ENCODE data around the gene FCRLA.
"Not testable (repeated sequence)": the region's sequence is repeated elsewhere in the genome, so short reads cannot be mapped to it uniquely, and the experiment has no call there.

The FCRLA gene

DNA sequence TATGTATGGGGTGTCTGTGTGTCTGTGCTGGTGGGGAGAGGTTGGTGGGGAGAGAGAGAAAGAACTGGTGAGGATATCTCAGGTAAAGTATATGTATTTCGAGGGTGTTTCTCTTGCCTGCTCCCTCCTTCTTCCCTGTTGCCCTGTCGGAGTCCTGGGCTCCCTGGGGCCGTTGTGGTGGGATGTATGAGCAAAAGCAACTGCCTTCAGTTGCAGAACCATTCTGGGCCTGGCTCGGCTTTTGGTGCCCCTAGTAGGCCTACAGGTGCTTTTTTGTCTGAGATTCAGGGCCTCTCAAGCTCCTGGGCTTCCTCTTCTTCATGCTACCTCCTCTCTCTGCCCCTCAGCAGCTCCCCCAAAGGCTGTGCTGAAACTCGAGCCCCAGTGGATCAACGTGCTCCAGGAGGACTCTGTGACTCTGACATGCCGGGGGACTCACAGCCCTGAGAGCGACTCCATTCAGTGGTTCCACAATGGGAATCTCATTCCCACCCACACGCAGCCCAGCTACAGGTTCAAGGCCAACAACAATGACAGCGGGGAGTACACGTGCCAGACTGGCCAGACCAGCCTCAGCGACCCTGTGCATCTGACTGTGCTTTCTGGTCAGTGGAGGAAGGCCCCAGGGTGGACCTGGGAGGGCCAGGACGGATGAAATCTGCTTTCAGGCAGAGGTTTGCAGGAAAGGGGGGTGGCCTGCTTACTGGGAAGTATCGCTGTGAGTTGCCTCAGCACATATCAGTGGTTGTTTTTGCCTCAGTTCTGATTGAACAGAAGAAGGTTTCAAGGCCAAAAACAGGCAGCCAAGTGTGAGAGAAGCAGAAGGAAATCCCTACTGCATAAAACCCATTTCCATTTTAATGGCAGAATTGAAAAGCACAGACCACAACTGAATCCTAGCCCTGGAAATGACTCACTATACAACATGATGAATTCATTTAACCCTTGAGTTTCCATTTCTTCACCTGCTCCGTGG, 35.7 kb upstream of the FCRLA start:
- not testable (repeated sequence) for H3K4me2 ChIP-seq (ENCODE audit: low read depth, low read length, poor library complexity, severe bottlenecking); H3K9ac ChIP-seq (ENCODE audit: low read depth, low read length, poor library complexity, severe bottlenecking); H3K27me3 ChIP-seq (ENCODE audit: insufficient read depth, low read length, poor library complexity, severe bottlenecking); H3K9me2 ChIP-seq (replicated peaks; ENCODE audit: low read depth, low read length); H3K79me2 ChIP-seq (ENCODE audit: insufficient read depth, low read length); H3K9me3 ChIP-seq (ENCODE audit: insufficient read depth, low read depth, low read length); H3K4me3 ChIP-seq (ENCODE audit: low read length, poor library complexity, severe bottlenecking); H4K20me1 ChIP-seq (ENCODE audit: insufficient read depth, low read length, poor library complexity, severe bottlenecking); H3K4me1 ChIP-seq (ENCODE audit: insufficient read depth, low read length, poor library complexity, severe bottlenecking); H3K36me3 ChIP-seq (ENCODE audit: insufficient read depth, low read length); H3F3A ChIP-seq (ENCODE audit: low read depth)
- 0 out of 2 replicates have a peak overlapping the region, but pooled peaks have one; percentile 3 for H2AFZ ChIP-seq (ENCODE audit: low read length)

DNA sequence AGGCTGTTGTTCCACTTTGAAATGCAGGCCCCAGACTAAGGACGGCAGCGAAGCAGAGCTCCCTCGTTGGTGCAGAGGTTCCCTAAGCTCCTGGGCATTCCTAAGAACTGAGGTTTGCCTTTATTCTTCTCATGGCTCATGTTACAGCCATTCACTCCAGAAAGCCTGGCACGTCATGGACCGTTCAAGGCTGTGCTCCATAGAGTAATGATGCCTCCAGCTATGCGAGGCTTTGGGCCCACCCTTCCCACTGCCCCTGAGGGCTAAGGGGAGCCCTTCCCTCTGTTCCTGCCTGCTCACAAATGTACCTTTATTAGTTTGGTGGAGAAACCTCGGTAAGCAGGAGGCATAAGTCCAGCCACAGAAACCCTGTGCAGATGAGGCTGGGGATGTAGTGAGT, 33.6 kb upstream of the FCRLA start:
- H3K36me3 ChIP-seq (ENCODE audit: insufficient read depth, low read length); H2AFZ ChIP-seq (ENCODE audit: low read length); H3K9me2 ChIP-seq (replicated peaks; ENCODE audit: low read depth, low read length); H3F3A ChIP-seq (ENCODE audit: low read depth); H3K4me3 ChIP-seq (ENCODE audit: low read length, poor library complexity, severe bottlenecking); H3K9ac ChIP-seq (ENCODE audit: low read depth, low read length, poor library complexity, severe bottlenecking); H3K79me2 ChIP-seq (ENCODE audit: insufficient read depth, low read length); H3K4me2 ChIP-seq (ENCODE audit: low read depth, low read length, poor library complexity, severe bottlenecking); H3K9me3 ChIP-seq (ENCODE audit: insufficient read depth, low read depth, low read length); H3K4me1 ChIP-seq (ENCODE audit: insufficient read depth, low read length, poor library complexity, severe bottlenecking); H3K27me3 ChIP-seq (ENCODE audit: insufficient read depth, low read length, poor library complexity, severe bottlenecking); H4K20me1 ChIP-seq (ENCODE audit: insufficient read depth, low read length, poor library complexity, severe bottlenecking): not testable (repeated sequence)

DNA sequence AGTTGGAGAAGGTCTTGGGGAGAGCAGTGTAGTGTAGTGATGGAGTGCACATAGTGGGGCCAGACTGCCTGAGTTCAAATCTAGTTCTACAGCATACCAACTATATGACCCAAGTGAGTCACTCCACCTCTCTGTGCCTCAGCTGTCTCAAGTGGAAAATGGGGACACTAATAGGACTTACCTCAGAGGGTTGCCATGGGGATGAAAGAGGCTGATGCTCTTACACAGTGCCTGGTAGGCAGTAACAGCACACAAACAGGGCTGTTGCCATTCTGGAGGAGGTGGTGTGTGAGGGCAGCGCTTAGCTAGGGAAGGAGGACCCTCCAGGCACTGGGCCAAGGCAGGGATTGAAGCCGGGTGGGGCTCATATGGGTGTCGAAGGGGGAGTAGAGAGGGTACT, 32.6 kb upstream of the FCRLA start:
- not testable (repeated sequence) for H3K9me2 ChIP-seq (replicated peaks; ENCODE audit: low read depth, low read length); H3K4me2 ChIP-seq (ENCODE audit: low read depth, low read length, poor library complexity, severe bottlenecking); H2AFZ ChIP-seq (ENCODE audit: low read length); H3K9me3 ChIP-seq (ENCODE audit: insufficient read depth, low read depth, low read length); H3K79me2 ChIP-seq (ENCODE audit: insufficient read depth, low read length); H3K9ac ChIP-seq (ENCODE audit: low read depth, low read length, poor library complexity, severe bottlenecking); H3K4me3 ChIP-seq (ENCODE audit: low read length, poor library complexity, severe bottlenecking); H3K36me3 ChIP-seq (ENCODE audit: insufficient read depth, low read length); H4K20me1 ChIP-seq (ENCODE audit: insufficient read depth, low read length, poor library complexity, severe bottlenecking); H3K4me1 ChIP-seq (ENCODE audit: insufficient read depth, low read length, poor library complexity, severe bottlenecking); H3F3A ChIP-seq (ENCODE audit: low read depth); H3K27me3 ChIP-seq (ENCODE audit: insufficient read depth, low read length, poor library complexity, severe bottlenecking)

DNA sequence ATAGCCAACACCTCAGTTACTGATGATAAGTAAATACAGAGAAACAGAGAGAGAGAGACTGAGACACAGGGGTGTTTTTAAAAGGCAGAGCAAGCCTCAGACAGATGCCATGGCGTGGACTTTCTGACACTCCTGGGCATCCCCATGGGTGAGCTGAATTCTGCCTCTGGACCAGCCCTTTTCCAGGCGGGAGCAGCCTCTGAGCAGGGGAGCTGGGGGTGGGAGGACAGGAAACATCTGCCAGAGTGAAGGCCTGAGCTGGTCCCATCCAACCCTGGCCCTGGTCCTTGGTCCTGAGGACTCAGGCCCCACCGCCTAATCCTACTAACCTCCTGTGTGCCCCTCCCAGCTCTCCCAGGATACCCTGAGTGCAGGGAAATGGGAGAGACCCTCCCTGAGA, 32.1 kb upstream of the FCRLA start:
- not testable (repeated sequence) for H3K79me2 ChIP-seq (ENCODE audit: insufficient read depth, low read length); H3K9me2 ChIP-seq (replicated peaks; ENCODE audit: low read depth, low read length); H3K4me1 ChIP-seq (ENCODE audit: insufficient read depth, low read length, poor library complexity, severe bottlenecking); H3K27me3 ChIP-seq (ENCODE audit: insufficient read depth, low read length, poor library complexity, severe bottlenecking); H3K9me3 ChIP-seq (ENCODE audit: insufficient read depth, low read depth, low read length); H3F3A ChIP-seq (ENCODE audit: low read depth); H3K36me3 ChIP-seq (ENCODE audit: insufficient read depth, low read length); H3K4me3 ChIP-seq (ENCODE audit: low read length, poor library complexity, severe bottlenecking); H3K4me2 ChIP-seq (ENCODE audit: low read depth, low read length, poor library complexity, severe bottlenecking); H4K20me1 ChIP-seq (ENCODE audit: insufficient read depth, low read length, poor library complexity, severe bottlenecking); H2AFZ ChIP-seq (ENCODE audit: low read length); H3K9ac ChIP-seq (ENCODE audit: low read depth, low read length, poor library complexity, severe bottlenecking)

DNA sequence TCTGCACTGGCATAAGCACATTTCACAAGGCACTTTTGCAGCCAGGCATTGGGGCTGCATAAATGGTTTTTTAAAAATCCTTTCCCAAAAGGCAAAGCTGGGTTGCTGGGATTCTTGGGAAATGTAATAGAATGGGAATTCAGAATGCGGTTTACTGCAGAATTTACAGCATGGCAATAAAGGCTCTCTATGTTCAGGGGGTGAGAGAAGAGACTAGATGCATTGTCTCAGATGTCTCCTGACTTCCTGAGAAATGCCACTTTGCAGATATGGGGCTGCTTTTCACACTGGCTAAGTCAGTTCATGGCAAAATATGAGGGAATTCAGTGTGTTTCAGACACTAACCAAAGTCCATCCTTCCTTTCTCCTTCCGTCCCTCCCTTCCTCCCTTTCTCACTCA, 30.6 kb upstream of the FCRLA start:
- TF ChIP-seq, protein P1, sequence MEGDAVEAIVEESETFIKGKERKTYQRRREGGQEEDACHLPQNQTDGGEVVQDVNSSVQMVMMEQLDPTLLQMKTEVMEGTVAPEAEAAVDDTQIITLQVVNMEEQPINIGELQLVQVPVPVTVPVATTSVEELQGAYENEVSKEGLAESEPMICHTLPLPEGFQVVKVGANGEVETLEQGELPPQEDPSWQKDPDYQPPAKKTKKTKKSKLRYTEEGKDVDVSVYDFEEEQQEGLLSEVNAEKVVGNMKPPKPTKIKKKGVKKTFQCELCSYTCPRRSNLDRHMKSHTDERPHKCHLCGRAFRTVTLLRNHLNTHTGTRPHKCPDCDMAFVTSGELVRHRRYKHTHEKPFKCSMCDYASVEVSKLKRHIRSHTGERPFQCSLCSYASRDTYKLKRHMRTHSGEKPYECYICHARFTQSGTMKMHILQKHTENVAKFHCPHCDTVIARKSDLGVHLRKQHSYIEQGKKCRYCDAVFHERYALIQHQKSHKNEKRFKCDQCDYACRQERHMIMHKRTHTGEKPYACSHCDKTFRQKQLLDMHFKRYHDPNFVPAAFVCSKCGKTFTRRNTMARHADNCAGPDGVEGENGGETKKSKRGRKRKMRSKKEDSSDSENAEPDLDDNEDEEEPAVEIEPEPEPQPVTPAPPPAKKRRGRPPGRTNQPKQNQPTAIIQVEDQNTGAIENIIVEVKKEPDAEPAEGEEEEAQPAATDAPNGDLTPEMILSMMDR (conservative IDR thresholded peaks at IDR 0.05; ENCODE audit: low read length), result no peak
- no peak for TF ChIP-seq EZH2phosphoT487 (IDR thresholded peaks at IDR 0.05; ENCODE audit: borderline replicate concordance)
- H3K27me3 ChIP-seq (ENCODE audit: insufficient read depth, low read length, poor library complexity, severe bottlenecking), result no peaks in the 10 kb centered on the region

More for the DNA sequence above, 30.6 kb upstream of the FCRLA start:
- Histone ChIP-seq H3K79me2 (ENCODE audit: insufficient read depth, low read length) (no peaks in the 10 kb centered on the region), H3K9me3 (ENCODE audit: insufficient read depth, low read depth, low read length) (no peaks in the 10 kb centered on the region), H3K4me3 (ENCODE audit: low read length, poor library complexity, severe bottlenecking) (no peak overlapping the region), H3K36me3 (ENCODE audit: insufficient read depth, low read length) (no peaks in the 10 kb centered on the region), H3K9ac (ENCODE audit: low read depth, low read length, poor library complexity, severe bottlenecking) (no peak overlapping the region), H4K20me1 (ENCODE audit: insufficient read depth, low read length, poor library complexity, severe bottlenecking) (no peaks in the 10 kb centered on the region), H3K4me2 (ENCODE audit: low read depth, low read length, poor library complexity, severe bottlenecking) (no peak overlapping the region), H2AFZ (ENCODE audit: low read length) (no peak overlapping the region; the same call in 1 of the 2 replicates), H3K4me1 (ENCODE audit: insufficient read depth, low read length, poor library complexity, severe bottlenecking) (peaks cover 4% of the 10 kb centered on the region), H3K9me2 (replicated peaks; ENCODE audit: low read depth, low read length) (no peaks in the 10 kb centered on the region), H3F3A (ENCODE audit: low read depth) (no peaks in the 10 kb centered on the region)

Measured in Loucy (cell line).